Activated CD4-positive, alpha-beta T cell treated with anti-CD3 and anti-CD28 coated beads, Interleukin-2, Interleukin-4, amounts not matched to agents 100 ng/mL and 50 ng/mL, durations not matched to agents 16 hours and 8 hours (primary cell): Measurements from ENCODE around the gene PDE9A.

ENCODE experiments used
- DNase-seq: peaks from one replicate; pipeline ENCODE4 v3.0.0-alpha.2; 2020; ENCODE audit warnings: low spot score

The PDE9A gene

DNA sequence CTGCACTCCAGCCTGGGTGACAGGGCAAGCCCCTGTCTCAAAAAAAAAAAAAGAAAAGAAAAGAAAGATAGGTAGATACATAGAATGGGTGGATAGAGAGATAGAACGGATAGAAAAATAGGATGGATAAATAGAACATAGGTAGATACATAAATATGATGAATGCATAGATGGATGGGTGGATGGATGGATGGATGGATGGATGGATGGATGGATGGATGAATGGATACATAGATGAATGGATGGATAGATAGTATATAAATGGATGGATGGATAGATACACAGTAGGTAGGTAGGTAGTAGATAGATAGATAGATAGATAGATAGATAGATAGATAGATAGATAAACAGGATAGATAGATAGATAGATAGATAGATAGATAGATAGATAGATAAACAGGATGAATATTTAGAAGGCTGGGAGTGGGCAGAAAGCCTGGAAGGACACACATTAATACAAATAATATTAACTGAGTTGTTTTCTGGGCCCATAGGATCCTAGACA lies 87.0 kb downstream of the PDE9A start:
- no peak for DNase-seq

DNA sequence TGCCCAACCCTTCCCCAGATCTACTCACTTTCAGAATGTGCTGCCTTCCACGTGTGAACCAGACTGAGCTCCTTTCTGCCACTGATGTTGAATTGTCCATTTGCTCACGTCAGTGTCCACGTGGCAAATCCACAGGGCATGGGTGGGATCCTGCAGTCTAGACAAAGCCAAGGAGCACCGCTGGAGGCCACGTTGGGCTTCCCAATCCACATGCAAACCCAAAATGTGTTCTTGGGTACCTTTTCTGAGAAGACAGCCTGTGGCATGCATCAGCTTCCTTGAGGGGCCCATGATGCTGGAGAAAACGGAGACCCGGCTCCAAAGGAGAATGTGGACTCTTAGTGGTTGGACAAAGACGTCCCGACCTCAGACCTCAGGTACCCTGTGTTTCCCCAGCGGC lies 87.6 kb downstream of the PDE9A start:
- no peak for DNase-seq

DNA sequence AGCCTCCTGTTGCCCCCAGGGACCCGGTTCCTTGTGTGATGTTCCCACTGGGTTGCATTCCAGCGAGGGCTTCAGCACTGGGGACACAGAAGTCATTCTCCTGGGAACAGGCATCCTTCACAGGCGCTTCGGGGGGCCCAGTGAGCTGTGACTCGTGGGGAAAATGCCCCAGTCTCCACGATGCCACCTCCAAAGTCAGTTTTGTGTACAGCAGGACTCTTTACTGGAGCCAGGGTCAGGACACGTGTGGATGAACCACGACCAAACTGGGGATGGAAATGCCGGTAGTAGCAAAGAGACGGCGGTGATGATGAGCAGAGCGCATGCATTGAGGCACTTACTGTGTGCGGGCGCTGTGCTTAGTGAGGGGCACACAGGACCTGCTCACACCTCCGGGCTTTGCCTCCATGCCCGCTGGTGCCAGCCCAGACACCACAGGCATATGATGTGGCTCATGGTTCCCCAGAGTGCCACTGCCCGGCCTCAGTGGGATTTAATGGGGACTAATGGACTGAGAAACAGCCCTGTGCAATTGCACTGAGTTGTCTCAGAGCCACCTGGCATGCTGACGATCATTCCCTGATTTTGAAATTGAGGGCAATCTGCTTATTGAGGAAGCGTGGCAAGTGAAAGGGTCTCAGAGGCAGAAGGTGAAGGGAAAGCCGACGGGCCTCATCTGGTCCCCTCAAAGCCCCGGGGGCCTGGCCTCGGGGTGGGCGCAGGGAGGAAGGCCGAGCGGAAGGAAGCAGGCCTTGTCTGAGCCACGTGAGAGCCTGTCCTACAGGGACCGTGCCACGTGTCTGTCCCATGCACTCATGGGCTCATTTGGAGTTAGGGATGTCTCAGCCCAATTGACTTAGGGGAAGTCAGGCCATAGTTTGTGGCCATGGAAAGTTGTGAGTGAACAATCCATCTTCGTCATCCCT lies 91.4 kb downstream of the PDE9A start:
- no peak for DNase-seq

DNA sequence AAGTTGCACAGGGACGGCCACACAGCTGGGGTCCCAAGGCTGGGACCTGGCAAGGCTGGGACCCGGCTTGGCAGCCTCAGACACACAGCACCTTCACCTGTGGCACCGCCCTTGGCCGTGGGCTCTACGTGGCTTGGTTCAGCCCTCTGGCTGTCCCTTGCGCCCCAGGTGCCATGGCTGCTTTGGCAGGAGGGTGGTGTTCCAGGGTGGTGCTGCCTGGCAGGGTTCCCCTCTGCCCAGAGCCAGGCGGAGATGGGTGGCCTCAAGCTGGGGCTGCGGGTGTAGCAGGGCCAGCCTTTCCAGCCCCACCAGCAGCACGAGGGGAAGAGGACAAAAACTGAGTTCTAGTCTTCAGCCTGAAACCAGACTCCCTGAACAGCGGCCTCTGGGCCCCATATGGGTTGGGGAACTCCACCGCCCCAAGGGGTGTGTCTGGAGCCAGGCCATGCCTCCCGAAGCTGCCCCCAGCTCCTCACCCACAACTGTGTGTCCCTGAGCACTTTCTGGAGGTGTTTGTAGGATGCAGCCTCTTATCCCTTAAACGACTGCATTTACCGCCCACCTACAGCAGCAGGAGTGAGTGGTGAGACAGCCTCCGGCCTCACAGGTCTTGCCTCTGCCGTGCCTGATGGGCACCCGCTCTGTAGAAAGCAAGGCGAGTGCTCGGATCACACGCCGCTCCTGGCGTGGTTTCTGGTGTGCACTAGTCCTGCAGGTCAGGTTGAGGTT lies 92.3 kb downstream of the PDE9A start:
- DNase-seq, result no peak

DNA sequence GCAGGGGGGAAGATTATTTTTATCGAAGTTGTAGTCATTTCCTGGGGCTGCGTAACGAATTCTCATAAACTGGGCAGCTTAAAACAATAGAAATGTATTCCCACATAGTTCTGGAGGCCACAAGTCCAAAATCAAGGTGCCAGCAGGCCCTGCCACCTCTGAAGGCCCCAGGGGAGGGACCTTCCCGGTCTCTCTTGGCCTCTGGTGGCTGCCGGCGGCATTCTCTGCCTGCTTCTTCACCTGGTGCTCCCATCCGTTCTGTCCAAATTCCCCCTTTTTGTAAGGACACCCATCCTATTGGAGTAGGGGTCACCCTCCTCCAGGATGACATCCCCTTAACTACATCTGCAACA lies 92.8 kb downstream of the PDE9A start:
- no peak for DNase-seq

DNA sequence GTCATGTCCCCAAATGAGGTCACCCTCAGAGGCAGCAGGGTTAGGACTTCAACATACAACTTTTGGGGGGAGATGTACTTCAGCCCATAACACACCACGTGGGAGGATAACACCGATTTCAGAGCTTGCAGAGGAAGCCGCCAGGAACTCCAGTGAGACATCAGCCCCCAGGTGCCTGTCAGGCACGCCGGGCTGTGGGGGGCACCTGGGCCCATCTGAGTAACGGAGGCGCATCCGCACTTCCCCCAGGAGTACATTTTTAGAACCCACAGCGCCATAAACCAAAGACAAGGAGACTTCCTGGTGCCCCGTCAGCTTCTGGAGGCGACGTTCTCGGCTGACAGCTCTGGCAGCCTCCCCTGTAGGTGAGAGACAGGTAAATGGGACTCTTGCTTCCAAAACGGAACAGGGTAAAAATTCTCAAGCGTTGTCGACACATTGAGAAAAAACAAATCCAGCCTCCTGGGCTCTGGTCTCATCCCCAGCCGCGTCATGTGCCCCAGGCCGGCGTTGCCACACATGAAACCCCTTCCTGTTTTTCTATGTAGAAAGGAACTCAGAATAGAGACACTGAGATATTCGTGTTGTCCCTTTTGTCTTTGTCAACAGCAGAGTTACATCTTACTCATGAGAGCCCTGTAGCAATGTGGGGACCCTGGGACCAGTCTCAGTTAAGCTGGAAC lies 93.3 kb downstream of the PDE9A start:
- peak; percentile 20 for DNase-seq

DNA sequence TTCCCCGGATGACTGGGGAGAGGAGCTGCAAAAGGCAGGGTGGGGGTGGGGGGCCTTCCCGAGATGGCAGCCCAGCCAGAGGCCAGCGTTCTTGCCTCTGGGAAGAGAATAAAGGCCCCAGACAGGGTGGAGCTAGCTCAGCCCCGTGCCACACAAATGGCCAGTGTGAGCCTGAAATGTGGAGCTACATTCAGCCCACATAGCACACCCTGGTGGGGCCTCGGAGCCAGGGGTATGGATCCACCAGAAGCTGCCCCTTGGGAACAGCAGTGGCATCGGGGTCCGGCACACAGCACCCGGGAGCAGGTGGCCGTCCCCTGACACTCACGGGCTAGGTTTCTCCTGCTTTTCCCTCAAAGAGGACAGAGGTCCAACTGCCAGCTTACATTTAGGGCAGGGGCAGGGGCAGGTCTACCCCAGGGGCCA lies 93.9 kb downstream of the PDE9A start:
- no peak for DNase-seq

DNA sequence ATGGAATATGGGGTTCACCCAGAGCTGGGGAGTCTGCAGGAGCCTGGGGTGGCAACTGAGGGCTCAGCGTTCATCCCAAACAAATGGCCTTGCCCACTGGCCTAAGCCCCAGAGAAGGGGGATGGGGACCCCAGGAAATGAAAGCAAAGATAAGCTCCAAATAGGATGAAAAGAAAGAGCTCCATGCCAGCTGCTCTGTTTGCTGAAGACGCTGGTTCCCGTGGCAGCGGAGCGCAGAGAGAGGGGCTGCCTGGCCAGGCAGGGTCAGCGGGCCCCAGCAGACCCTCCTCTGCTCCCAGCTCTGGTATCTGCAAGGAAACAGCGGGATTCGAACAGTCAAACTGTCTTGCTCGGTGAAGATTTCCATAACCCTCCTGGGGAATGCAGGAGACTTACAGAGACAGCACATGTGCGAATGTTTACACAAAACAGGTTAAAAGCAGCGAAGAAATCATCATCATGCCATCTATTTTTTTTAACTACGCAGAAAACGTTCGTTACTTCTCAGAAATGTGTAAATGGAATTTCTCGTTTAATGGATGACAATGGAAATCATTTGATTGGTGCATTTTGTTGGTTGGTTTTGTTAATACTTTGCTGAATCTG lies 94.4 kb downstream of the PDE9A start:
- DNase-seq, result no peak

DNA sequence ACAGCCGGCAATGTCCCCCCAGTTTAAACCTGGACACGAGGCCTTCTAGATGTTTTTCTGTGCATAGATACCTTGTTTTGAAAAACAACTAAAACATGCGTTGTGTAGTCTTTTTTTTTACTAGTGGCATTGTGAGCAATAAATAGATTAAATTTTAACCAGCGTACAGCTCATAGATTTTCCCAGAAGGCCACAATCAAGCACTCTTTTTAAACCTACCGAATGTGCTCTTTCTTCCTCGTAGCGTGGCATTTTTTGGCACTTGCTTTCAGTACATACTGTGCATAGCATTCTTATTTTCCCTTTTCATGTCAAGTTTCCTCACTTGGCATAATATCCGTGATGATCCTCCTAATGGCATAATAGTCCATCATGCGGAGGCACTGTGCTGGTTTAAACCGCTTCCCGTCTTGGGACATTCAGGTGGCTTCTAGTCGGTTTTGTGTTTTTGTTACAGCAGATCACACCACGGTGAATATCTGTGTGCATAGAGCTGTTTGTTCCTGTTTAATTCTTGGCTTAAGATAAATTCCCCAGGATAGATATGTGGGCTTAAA lies 95.3 kb downstream of the PDE9A start:
- no peak for DNase-seq

DNA sequence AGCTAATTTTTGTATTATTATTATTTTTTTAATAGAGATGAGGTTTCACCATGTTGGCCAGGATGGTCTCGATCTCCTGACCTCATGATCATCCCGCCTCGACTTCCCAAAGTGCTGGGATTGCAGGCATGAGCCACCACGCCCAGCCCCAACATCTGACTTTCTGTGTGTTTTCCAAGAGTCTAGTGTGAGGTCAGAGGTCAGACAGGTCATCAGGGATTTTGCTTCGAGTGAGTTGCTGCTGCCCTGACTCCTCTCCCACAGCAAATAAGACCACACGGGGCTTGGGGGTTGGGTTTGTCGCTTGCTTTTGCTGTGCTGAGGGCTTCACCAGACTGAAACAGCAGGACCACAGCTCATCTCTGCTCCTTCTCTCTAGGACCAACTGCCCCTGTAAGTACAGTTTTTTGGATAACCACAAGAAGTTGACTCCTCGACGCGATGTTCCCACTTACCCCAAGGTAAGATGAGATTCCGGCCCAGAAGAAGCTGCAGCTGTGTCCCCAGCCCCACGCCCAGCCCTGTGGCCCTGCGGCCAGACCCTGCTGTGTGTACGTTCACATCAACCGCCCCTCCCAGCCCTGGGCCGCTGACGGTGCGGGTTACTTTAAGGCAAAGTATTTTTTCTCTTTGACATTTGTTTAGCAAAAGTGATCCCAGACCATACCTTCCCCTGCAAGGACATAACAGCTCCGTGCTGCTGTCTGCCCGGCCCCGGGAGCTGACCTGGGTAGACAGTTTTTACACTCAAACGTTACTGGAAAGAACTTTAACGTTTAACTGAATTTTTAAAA lies 97.5 kb downstream of the PDE9A start:
- no peak for DNase-seq

DNA sequence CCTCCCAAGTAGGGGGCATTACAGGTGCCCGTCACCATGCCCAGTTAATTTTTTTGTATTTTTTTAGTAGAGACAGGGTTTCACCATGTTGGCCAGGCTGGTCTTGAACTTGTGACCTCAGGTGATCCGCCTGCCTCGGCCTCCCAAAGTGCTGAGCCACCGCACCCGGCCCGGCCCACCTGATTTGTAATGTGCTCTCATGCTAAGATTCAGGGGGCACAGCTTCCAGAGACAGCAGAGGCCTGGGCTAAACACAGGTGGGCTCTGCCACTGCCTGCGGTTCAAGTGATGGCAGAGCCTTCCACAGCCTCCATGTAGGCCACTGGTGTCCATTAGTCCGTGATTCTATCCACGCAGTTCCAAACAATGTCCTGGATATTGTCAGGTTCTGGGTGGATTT lies 98.4 kb downstream of the PDE9A start:
- DNase-seq, result no peak

DNA sequence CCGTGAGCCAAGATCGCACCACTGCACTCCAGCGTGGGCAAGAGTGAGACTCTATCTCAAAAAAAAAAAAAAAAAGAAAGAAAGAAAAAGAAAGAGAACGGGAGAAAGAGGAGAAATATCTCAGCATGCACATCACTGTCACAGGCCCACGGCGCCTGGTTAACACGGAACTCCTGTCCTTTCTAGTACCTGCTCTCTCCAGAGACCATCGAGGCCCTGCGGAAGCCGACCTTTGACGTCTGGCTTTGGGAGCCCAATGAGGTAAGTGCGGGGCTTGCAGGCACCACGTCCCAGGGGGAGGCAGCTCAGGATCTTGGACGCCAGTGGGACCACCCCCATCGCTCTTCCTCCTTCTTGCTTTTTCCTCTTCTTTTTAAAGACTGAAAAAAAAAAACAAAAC lies 100.4 kb downstream of the PDE9A start:
- DNase-seq, result no peak

DNA sequence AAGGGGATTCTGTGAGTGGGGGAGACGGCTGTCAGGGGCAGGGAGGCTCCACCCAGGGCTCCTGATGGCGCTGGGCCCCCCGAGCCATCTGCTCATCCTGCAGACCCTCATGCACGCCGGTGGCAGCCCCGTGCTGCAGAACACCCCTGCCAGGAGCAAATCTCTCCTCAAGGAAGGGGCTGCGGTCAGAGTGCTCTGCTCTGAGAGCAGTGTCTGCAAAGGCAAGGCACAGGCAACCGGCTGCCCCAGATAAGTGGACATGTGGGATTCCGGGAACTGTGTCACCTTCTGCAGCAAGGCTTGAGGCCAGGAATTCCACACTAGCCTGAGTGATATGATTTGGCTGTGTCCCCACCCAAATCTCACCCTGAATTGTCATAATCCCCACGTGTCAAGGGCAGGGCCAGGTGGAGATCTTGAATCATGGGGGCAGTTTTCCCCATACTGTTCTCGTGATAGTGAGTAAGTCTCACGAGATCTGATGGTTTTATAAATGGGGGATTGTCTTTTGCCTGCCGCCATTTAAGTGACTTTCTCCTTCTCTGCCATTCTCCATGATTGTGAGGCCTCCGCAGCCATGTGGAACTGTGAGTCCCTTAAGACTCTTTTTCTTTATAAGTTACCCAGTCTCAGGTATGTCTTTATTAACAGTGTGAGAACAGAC lies 101.0 kb downstream of the PDE9A start:
- DNase-seq, result no peak

DNA sequence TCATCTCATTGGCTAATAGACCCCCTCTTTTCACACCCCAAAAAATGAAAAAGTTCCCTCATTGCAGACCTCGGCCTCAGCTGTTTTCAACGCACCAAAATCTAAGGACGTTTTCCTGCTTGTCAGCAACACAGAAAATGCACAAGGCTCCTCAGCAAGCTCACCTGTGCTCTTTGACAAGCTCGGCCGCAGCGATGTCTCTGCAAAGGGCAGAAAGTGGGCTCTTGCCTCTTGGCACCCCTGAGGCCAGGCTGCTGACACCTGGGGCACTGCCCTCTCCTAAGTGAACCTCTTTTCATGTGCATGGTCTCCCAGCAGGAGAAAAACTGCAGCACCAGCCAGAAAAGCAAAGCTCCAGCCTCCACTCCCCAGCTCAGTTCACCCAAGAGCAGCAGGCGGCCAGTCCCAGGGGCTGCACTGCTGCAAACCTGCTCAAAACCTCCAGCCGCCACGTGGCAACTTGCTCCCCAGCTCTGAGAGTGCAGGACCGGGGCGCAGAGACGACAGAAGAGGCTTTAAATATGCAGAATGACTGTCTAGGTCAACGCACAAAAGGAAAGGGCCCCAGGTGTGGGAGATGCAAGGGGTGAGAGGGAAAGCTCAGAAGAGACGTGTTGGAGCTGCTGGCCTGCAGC lies 101.7 kb downstream of the PDE9A start:
- DNase-seq, result no peak

DNA sequence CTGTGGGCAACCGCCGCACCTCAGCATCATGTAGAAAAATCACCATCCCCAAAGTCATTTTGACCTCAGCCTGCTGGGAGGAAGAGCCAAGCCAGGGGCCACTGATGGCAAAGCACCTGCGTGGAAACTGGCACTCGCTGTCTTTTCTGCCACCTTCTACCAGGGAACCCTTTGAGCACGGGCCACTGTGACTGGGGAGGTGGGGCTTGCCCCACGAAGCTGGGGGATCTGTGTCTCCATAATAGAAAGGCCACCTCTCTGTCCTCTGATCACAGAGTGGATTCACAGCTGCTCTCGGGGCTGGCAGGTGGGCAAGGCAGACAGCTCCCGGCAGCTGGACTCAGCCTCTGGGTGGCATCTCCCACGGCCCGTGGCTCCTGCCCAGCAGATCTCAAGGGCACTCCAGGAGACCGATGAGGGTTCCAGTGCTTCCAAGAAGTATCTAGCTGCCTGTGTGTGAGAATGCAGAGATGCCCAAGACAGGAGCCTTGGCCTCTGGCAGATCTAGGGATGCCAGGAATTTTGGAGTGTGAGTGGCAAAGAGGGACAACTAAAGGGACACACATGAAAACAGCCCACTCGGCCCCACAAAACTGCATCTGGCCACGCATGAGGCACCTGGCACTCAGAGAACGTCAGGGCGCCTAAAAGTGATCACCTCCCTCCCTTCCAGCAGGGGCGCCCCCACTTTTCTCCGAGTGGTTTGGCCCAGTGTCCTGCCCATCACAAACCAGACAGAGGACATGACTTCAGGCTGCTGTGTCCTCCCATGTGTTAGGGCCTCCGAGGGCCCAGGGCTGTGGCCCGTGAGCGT lies 102.6 kb downstream of the PDE9A start:
- DNase-seq, result no peak

DNA sequence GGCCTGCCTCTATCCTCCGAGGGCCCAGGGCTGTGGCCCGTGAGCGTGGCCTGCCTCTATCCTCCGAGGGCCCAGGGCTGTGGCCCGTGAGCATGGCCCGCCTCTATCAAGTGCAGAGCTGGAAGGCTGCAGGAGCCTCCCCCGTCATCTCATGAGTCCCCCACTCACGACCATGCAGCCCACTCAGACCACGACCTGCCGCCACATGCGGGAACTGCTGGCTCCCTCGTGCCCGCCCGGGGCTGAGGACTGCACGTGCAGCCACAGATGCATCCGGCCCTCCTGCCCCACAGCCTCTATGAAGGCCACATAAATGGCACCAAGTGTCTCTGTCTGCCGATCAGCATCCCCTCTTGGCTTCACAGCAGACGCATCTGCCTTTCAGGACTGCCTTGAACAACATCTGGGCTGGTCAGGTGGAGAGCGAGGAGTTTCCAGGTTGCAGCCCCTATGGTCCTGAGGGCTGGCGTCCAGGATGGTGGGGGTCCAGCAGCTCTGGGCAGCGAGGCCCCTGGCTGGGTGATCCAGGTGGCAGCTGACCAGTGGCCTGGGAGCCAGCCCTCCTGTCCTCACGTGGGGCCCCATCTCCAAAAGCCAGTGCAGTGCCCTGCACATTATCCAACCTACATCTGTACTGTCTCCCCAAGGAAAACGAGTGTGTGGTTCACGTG lies 103.3 kb downstream of the PDE9A start:
- no peak for DNase-seq

DNA sequence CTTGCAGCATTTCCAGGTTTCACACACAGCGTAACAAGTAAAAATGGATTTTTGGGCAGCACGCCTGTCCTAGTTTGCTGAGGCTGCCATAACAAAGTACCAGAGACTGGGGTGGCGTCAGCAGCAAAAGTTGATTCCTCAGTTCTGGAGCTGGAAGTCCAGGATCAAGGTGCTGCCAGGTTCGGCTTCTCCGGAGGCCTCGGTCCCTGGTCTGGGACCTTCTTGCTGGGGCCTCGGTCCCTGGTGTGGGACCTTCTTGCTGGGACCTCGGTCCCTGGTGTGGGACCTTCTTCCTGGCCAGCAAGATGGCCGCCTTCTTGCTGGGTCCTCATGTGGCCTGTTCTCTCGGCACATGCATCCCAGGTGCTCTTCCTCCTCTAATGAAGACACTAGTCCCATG lies 104.0 kb downstream of the PDE9A start:
- no peak for DNase-seq

DNA sequence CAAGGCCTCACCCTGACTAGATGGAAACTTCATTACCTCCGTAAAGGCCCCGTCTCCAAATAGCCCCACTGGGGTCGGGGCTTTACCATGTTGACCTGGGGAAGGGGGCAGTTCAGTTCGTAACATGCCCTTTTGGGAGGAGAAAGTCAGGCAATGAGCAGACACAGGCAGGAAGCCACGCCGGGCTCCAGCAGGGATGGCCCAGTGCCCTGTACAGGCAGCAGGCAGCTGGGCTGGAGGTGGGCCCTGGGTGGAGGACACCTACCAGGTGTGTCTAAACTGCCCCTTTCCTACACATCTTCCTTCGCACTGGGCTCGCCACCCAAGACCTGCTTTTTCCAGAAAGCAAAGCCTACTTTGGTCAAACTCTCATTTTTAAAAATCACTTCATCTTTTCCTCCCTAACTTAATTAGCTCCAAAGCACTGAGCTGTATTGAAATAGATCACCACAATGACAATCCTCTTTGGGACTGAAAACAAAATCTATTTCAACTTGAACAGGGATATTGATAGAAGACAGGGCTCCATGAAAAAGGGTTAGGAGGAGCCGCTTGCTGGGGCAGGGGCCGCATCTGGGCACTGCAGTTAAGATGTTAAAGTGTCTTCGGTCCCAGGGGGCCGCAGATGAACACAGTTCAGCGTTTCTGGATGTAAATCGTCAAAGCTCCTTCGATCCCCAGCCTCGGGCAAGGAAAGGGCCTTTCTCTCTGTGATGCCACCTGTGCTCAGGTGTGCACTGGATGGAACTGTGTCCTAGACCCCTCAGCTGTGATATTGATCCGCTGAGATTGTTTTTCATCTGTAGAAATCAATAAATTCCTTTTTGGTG lies 104.6 kb downstream of the PDE9A start:
- DNase-seq, result no peak
